Suprapubic skin (tissue), 4 donors: ENCODE data around the gene XIAP. TPM values are rescaled to one million over a fixed set of nuclear protein-coding genes. Genes with fewer than 3 reads are reported as not detected.

Experiments used
- DNase-seq, 2 donors: peaks; one replicate each; pipeline ENCODE4 v3.0.0-alpha.2; 2019; ENCODE audit warnings: low spot score in 2 of 2
- H3K27ac ChIP-seq: fragments of 200-600 bp; sonication (generic); one replicate; pipeline ENCODE4 v1.5.1; 2019
- H3K27me3 ChIP-seq: fragments of 200-600 bp; sonication (generic); one replicate; pipeline ENCODE4 v1.5.1; 2019
- H3K36me3 ChIP-seq: fragments of 200-600 bp; sonication (generic); one replicate; pipeline ENCODE4 v1.5.1; 2019
- H3K4me1 ChIP-seq: fragments of 200-600 bp; sonication (generic); one replicate; pipeline ENCODE4 v1.5.1; 2019
- H3K4me3 ChIP-seq: fragments of 200-600 bp; sonication (generic); one replicate; pipeline ENCODE4 v1.5.1; 2019; ENCODE audit warnings: mild to moderate bottlenecking
- H3K9me3 ChIP-seq: fragments of 200-600 bp; sonication (generic); one replicate; pipeline ENCODE4 v1.5.1; 2019
- EP300 ChIP-seq: sonication (generic); formaldehyde crosslinking; IDR thresholded peaks from one replicate; pipeline ENCODE4 v1.6.1; 2017; ENCODE audit warnings: antibody characterized with exemption
- POLR2A ChIP-seq, 2 donors: fragments of 450-650 bp; IDR thresholded peaks; one replicate each; pipeline ENCODE4 v1.6.1; 2017; ENCODE audit warnings: antibody characterized with exemption in 2 of 2, mild to moderate bottlenecking in 2 of 2, moderate library complexity in 2 of 2
- POLR2AphosphoS5 ChIP-seq, 3 donors: sonication (generic); formaldehyde crosslinking; IDR thresholded peaks; one replicate each; pipeline ENCODE4 v1.6.1; 2017; ENCODE audit warnings: antibody characterized with exemption in 3 of 3
- WGBS: methylation state at CpG from one replicate; pipeline ENCODE4 v1.1.5; 2018; 5-methylcytosine and 5-hydroxymethylcytosine counted together
- total RNA-seq, 4 donors: library from RNA; depleted of rRNA; stranded (reverse); fragments of >200 nt; gene quantifications; one replicate each; pipeline ENCODE4 v1.1.0, GENCODE V29; 2016
- TF ChIP-seq, protein P1 (sequence below), 2 donors: fragments of 200-600 bp in 1 of 2; fragments of 450-650 bp in 1 of 2; sonication (generic) in 1 of 2; IDR thresholded peaks; one replicate each; pipeline ENCODE4 v1.5.1; 2016 to 2019; ENCODE audit warnings: antibody characterized with exemption in 2 of 2, mild to moderate bottlenecking in 1 of 2, moderate library complexity in 1 of 2

Gene XIAP
- total RNA-seq, 4 donors from 2014 or later: 20.9 to 27.6 (median 24.4) TPM

- DNase-seq: no peak
- Histone ChIP-seq H3K4me1 (no peaks in the 10 kb centered on the region), H3K27me3 (no peaks in the 10 kb centered on the region), H3K27ac (no peak overlapping the region), H3K9me3 (no peaks in the 10 kb centered on the region), H3K4me3 (no peak overlapping the region), H3K36me3 (peaks cover 10% of the 10 kb centered on the region)
- TF ChIP-seq POLR2AphosphoS5 (IDR thresholded peaks at IDR 0.05): no peak
- TF ChIP-seq, protein P1, sequence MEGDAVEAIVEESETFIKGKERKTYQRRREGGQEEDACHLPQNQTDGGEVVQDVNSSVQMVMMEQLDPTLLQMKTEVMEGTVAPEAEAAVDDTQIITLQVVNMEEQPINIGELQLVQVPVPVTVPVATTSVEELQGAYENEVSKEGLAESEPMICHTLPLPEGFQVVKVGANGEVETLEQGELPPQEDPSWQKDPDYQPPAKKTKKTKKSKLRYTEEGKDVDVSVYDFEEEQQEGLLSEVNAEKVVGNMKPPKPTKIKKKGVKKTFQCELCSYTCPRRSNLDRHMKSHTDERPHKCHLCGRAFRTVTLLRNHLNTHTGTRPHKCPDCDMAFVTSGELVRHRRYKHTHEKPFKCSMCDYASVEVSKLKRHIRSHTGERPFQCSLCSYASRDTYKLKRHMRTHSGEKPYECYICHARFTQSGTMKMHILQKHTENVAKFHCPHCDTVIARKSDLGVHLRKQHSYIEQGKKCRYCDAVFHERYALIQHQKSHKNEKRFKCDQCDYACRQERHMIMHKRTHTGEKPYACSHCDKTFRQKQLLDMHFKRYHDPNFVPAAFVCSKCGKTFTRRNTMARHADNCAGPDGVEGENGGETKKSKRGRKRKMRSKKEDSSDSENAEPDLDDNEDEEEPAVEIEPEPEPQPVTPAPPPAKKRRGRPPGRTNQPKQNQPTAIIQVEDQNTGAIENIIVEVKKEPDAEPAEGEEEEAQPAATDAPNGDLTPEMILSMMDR (IDR thresholded peaks at IDR 0.05): no peak
- TF ChIP-seq EP300: no peak
- TF ChIP-seq POLR2A (IDR thresholded peaks at IDR 0.05): no peak
- 50% methylated on average over 2 of the region's 2 CpGs for WGBS
Measured at GRCh38 chrX:123905332-123905731, 45.5 kb downstream of the XIAP start.

- Histone ChIP-seq H3K4me3 (no peak overlapping the region), H3K27me3 (no peaks in the 10 kb centered on the region), H3K4me1 (no peaks in the 10 kb centered on the region), H3K36me3 (no peaks in the 10 kb centered on the region), H3K9me3 (no peaks in the 10 kb centered on the region), H3K27ac (no peak overlapping the region)
- WGBS: 54% methylated on average over 8 of the region's 8 CpGs
- TF ChIP-seq POLR2AphosphoS5 (IDR thresholded peaks at IDR 0.05) (no peak), EP300 (no peak)
- TF ChIP-seq, protein P1 (IDR thresholded peaks at IDR 0.05): no peak
- DNase-seq: no peak
Measured at GRCh38 chrX:123906557-123907316, 46.9 kb downstream of the XIAP start.

DNA sequence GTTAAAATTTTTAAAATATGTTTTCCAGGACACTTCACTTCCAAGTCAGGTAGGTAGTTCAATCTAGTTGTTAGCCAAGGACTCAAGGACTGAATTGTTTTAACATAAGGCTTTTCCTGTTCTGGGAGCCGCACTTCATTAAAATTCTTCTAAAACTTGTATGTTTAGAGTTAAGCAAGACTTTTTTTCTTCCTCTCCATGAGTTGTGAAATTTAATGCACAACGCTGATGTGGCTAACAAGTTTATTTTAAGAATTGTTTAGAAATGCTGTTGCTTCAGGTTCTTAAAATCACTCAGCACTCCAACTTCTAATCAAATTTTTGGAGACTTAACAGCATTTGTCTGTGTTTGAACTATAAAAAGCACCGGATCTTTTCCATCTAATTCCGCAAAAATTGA, 49.7 kb downstream of the XIAP start:
- Histone ChIP-seq H3K4me3 (no peak overlapping the region), H3K9me3 (no peaks in the 10 kb centered on the region), H3K36me3 (no peaks in the 10 kb centered on the region), H3K27me3 (no peaks in the 10 kb centered on the region), H3K27ac (no peak overlapping the region), H3K4me1 (no peaks in the 10 kb centered on the region)
- TF ChIP-seq EP300: no peak
- TF ChIP-seq POLR2AphosphoS5 (IDR thresholded peaks at IDR 0.05): no peak
- no peak for TF ChIP-seq POLR2A (IDR thresholded peaks at IDR 0.05)
- TF ChIP-seq, protein P1 (IDR thresholded peaks at IDR 0.05): no peak
- 89% methylated on average over 4 of the region's 4 CpGs for WGBS
- no peak for DNase-seq

- H3K4me1 ChIP-seq: no peaks in the 10 kb centered on the region
- DNase-seq: no peak
- no peaks in the 10 kb centered on the region for H3K36me3 ChIP-seq
- no peak overlapping the region for H3K27ac ChIP-seq
- no peaks in the 10 kb centered on the region for H3K27me3 ChIP-seq
- H3K4me3 ChIP-seq: no peak overlapping the region
- H3K9me3 ChIP-seq: no peaks in the 10 kb centered on the region
- no peak for TF ChIP-seq POLR2A (IDR thresholded peaks at IDR 0.05)
Measured at GRCh38 chrX:123917069-123917468, 57.2 kb downstream of the XIAP start.

DNA sequence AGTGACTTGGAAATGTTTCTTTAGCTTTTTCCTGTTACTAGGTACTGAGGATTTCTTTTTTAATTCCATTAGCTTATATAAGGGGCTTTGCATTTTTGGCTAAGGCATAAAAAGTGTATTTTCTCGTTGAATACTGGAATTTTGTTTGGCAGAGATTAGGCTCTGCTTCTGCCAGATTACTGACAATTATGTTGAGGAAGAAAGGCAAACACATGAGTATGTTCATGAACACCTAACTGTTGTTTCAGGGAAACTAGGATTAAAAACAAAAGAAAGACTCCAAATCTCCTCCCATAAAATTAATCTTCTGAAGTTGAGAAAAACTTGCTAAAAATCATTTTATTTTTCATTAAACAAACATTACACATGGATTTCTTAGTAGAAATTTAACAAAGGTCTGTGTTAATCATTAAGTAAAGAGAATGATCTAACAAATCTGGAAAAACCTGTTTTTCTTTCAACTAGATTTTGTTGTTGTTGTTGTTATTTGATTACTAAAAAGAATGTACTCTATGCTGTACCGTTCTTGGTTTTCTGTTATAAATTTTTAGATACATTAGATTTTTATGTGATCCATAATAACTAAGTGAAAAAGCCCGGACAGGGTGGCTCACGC, 58.4 kb downstream of the XIAP start:
- H3K27ac ChIP-seq: no peak overlapping the region
- TF ChIP-seq POLR2AphosphoS5 (IDR thresholded peaks at IDR 0.05): no peak
- no peak for TF ChIP-seq POLR2A (IDR thresholded peaks at IDR 0.05)
- TF ChIP-seq EP300: no peak
- TF ChIP-seq, protein P1 (IDR thresholded peaks at IDR 0.05): no peak
- H3K36me3 ChIP-seq: no peaks in the 10 kb centered on the region
- WGBS: 59% methylated on average over 4 of the region's 4 CpGs
- H3K4me3 ChIP-seq: no peak overlapping the region
- no peaks in the 10 kb centered on the region for H3K4me1 ChIP-seq
- H3K9me3 ChIP-seq: no peaks in the 10 kb centered on the region
- H3K27me3 ChIP-seq: no peaks in the 10 kb centered on the region
- no peak for DNase-seq
